DOHH2 (cell line): ENCODE data around the gene MBP.

Experiments
- H3F3A ChIP-seq: fragments of 200-600 bp; sonication (generic), shearing (Covaris generic); 2 replicates; pipeline ENCODE4 v1.6.0; 2016; ENCODE audit warnings: antibody characterized with exemption, mild to moderate bottlenecking; ENCODE audit not compliant: control insufficient read depth, insufficient read depth
- H3K27ac ChIP-seq: fragments of 200-600 bp; sonication (generic); 2 replicates; pipeline ENCODE4 v1.5.1; 2014; ENCODE audit warnings: low read depth, mild to moderate bottlenecking, low read length, moderate library complexity
- H3K27me3 ChIP-seq: fragments of 200-600 bp; sonication (generic); 2 replicates; pipeline ENCODE4 v1.6.1; 2014; ENCODE audit warnings: mild to moderate bottlenecking, low read length, mixed read lengths; ENCODE audit not compliant: control insufficient read depth
- H3K36me3 ChIP-seq: fragments of 200-600 bp; sonication (generic); 2 replicates; pipeline ENCODE4 v1.6.1; 2014; ENCODE audit warnings: mild to moderate bottlenecking, low read length, moderate library complexity, mixed read lengths; ENCODE audit not compliant: control insufficient read depth
- H3K4me1 ChIP-seq: fragments of 200-600 bp; sonication (generic); 2 replicates; pipeline ENCODE4 v1.6.1; 2014; ENCODE audit warnings: mild to moderate bottlenecking, low read length, mixed read lengths; ENCODE audit not compliant: control insufficient read depth
- H3K4me2 ChIP-seq: fragments of 200-600 bp; sonication (generic); 2 replicates; pipeline ENCODE4 v1.6.0; 2014; ENCODE audit warnings: mild to moderate bottlenecking, low read length, moderate library complexity
- H3K4me3 ChIP-seq: fragments of 200-600 bp; sonication (generic); 2 replicates; pipeline ENCODE4 v1.5.1; 2014; ENCODE audit warnings: mild to moderate bottlenecking, low read length, mixed read lengths
- H3K79me2 ChIP-seq: fragments of 200-600 bp; sonication (generic); 2 replicates; pipeline ENCODE4 v1.6.1; 2014; ENCODE audit warnings: mild to moderate bottlenecking, low read length, mixed read lengths; ENCODE audit not compliant: control insufficient read depth
- H3K9me2 ChIP-seq: fragments of 200-600 bp; sonication (generic); replicated peaks from 2 replicates; pipeline ENCODE4 v1.6.1; 2014; ENCODE audit warnings: mild to moderate bottlenecking, low read length, mixed read lengths; ENCODE audit not compliant: control insufficient read depth
- H3K9me3 ChIP-seq: fragments of 200-600 bp; sonication (generic); 2 replicates; pipeline ENCODE4 v1.6.1; 2014; ENCODE audit warnings: antibody characterized with exemption, low read length, mixed read lengths; ENCODE audit not compliant: control insufficient read depth, insufficient read depth
- H4K20me1 ChIP-seq: fragments of 200-600 bp; sonication (generic); 2 replicates; pipeline ENCODE4 v1.6.0; 2014; ENCODE audit warnings: low read depth, mild to moderate bottlenecking, antibody characterized with exemption, low read length, moderate library complexity; ENCODE audit not compliant: control insufficient read depth, insufficient read depth
- EZH2phosphoT487 ChIP-seq: fragments of 200-600 bp; sonication (generic); IDR thresholded peaks from 2 replicates; pipeline ENCODE4 v1.6.1; 2017; ENCODE audit warnings: borderline replicate concordance, mild to moderate bottlenecking, antibody characterized with exemption, low read length, moderate library complexity, mixed read lengths
- TF ChIP-seq, protein P1 (sequence below): fragments of 200-600 bp; sonication (generic); IDR thresholded peaks from one replicate; pipeline ENCODE4 v1.5.1; 2014; ENCODE audit warnings: antibody characterized with exemption, mild to moderate bottlenecking, low read depth, low read length; ENCODE audit not compliant: poor library complexity, severe bottlenecking

MBP gene

DNA sequence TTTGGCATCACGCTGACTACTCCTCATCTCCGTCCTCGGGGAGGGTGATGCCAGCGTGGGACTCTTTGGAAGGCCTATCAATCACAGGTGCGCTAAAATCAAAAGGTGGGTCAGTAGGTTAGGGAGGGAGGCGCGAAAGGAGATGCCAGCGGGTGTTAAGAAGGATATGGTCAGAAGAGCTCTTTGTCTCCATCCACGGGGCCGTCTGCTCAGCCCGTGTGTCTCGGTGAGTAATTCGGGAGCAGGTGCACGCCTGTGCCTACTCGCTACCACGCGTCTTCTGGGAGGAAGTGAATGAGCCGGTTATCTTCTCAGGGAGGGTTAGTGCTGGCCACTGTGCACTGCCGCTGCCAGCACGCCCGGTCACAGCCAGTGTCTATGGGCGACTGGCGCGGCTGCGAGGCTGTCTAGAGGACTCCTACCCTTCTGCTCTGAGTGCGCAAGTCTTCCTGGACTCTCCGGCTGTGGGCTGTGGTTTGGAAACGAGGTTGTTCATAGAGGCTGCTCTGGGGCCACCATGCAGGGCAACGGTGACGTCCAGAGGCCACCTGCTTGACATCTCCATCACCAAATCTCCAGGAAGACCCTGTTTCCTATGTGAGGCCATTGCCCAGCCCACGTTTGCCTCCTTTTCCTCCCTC lies 153.4 kb downstream of the MBP start:
- peaks cover 42% of the 10 kb centered on the region for H3F3A ChIP-seq
- peaks cover 6% of the 10 kb centered on the region for H3K79me2 ChIP-seq
- H3K9me2 ChIP-seq = no peaks in the 10 kb centered on the region
- H3K4me2 ChIP-seq = peak overlapping the region; percentile 70
- H3K27ac ChIP-seq = peak overlapping the region; percentile 98
- H3K4me3 ChIP-seq = peak overlapping the region; percentile 86
- peaks cover 80% of the 10 kb centered on the region for H3K4me1 ChIP-seq
- H3K9me3 ChIP-seq = no peaks in the 10 kb centered on the region
- H3K36me3 ChIP-seq = peaks cover 25% of the 10 kb centered on the region
- no peaks in the 10 kb centered on the region for H4K20me1 ChIP-seq
- H3K27me3 ChIP-seq = no peaks in the 10 kb centered on the region
- TF ChIP-seq, protein P1, sequence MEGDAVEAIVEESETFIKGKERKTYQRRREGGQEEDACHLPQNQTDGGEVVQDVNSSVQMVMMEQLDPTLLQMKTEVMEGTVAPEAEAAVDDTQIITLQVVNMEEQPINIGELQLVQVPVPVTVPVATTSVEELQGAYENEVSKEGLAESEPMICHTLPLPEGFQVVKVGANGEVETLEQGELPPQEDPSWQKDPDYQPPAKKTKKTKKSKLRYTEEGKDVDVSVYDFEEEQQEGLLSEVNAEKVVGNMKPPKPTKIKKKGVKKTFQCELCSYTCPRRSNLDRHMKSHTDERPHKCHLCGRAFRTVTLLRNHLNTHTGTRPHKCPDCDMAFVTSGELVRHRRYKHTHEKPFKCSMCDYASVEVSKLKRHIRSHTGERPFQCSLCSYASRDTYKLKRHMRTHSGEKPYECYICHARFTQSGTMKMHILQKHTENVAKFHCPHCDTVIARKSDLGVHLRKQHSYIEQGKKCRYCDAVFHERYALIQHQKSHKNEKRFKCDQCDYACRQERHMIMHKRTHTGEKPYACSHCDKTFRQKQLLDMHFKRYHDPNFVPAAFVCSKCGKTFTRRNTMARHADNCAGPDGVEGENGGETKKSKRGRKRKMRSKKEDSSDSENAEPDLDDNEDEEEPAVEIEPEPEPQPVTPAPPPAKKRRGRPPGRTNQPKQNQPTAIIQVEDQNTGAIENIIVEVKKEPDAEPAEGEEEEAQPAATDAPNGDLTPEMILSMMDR = no peak
- no peak for TF ChIP-seq EZH2phosphoT487

DNA sequence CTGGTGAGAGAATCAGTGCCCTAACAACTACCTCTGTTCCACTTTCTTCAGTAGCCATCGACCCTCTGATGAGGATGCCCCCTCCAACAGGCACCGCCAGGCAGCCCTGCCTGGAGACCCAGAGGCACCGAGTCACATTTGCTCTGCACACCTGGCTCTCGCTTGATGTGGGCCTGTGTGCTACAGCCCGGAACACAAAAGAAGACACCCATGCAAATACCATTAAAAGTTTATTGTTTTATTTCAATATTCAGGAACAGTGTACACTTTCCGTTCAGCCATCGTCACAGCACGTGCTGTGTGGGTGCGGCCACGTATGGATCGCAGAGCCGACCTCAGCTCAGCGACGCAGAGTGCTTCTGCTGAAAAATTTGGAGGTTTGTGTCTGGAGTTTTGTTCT lies 154.0 kb downstream of the MBP start:
- Histone ChIP-seq H3K79me2 (peaks cover 6% of the 10 kb centered on the region), H3K36me3 (peaks cover 23% of the 10 kb centered on the region), H3K4me1 (peaks cover 79% of the 10 kb centered on the region), H3K27me3 (no peaks in the 10 kb centered on the region), H3K4me2 (peak overlapping the region; percentile 70), H3K9me2 (no peaks in the 10 kb centered on the region), H3K9me3 (no peaks in the 10 kb centered on the region), H3K4me3 (peak overlapping the region; percentile 86), H3K27ac (peak overlapping the region; percentile 98), H3F3A (peaks cover 42% of the 10 kb centered on the region), H4K20me1 (no peaks in the 10 kb centered on the region)
- no peak for TF ChIP-seq EZH2phosphoT487
- TF ChIP-seq, protein P1 = no peak

DNA sequence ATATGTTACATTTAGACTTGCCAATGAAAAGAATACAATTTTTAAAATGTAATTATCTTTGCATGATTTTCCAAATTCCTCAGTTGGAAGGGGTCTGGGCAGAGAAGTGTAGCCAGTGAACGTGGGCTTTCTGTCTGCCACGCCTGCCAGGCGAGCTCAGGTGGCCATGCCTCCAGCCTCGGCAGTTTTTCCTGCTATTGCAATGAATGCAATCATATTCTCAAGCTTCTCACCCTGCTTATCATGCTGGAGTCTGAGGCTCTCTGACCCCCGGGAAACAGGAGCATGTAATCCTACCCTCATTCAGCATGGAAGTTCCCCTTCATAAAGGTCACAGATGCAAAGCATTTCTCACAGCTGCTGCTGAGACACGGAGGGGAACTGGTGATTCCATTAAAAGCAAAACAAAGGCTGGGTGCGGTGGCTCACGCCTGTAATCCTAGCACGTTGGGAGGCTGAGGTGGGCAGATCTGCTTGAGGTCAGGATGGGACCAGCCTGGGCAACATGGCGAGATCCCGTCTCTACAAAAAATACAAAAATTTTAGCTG lies 154.8 kb downstream of the MBP start:
- H3F3A ChIP-seq = peaks cover 42% of the 10 kb centered on the region
- no peaks in the 10 kb centered on the region for H4K20me1 ChIP-seq
- H3K4me2 ChIP-seq = peak overlapping the region; percentile 70
- H3K79me2 ChIP-seq = peaks cover 6% of the 10 kb centered on the region
- H3K36me3 ChIP-seq = peaks cover 17% of the 10 kb centered on the region
- TF ChIP-seq, protein P1 = no peak
- no peak for TF ChIP-seq EZH2phosphoT487
- H3K27ac ChIP-seq = peak overlapping the region; percentile 98
- H3K4me1 ChIP-seq = peaks cover 70% of the 10 kb centered on the region
- no peaks in the 10 kb centered on the region for H3K9me3 ChIP-seq
- H3K9me2 ChIP-seq = no peaks in the 10 kb centered on the region
- no peaks in the 10 kb centered on the region for H3K27me3 ChIP-seq
- H3K4me3 ChIP-seq = peak overlapping the region; percentile 86
